ENCODE results near the gene RAP1GAP2. TPM values are rescaled to one million over a fixed set of nuclear protein-coding genes. Genes with fewer than 3 reads are reported as not detected.

RAP1GAP2 gene
- total RNA-seq, 4 donors from 2014 or later: 0.85 to 2.4 (median 1.5) TPM

DNA sequence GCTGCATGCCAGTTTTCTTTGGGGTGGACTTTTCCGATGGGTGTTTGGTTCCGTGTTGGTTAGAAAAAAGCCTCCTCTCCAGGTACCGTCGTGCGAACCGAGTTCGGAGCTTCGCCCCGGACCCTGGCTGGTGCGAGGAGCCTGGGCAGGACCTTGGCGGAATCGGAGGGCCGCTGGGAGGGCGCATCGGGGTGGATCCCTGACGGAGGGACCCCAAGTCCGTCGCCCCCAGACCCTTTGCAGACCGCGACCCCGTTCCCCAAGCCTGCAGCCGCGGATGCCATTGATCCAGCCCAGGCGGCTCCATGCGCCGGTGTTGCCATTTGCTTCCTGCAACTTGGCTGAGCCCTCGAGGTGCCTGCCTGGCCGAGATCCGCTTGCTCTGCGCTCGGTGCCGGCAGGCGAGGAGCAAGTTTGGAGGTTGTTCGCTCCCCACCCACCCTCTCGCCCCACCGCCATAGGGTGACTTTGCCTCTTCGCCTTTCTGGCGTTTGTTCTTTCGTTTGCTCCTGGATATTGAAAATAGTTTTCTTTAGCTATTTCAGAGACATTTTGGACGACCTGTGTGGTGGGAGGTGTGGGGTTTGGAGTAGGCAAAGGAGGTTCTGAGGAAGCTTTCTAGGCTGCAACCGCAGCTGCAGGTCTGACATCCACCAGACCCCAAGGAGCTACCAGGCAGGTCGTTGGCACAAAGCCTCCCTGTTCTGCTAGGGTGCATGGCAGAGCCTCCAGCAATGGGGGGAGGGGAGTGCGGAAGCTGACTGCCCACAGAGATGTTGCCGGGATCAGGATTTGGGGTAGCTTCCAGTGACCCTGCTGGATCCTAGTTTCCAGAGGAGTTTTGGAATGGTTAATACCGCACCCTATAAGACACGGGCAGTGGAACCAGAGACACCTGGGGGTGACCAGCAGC, 58.2 kb downstream of the RAP1GAP2 start:
- Histone ChIP-seq H3K36me3 (no peaks in the 10 kb centered on the region), H3K27ac (no peak overlapping the region), H3K9me3 (no peaks in the 10 kb centered on the region), H3K27me3 (peaks cover 11 to 36% (median 34%) of the 10 kb centered on the region in 3 donors), H3K4me1 (peaks cover 8 to 10% of the 10 kb centered on the region in 2 donors), H3K4me3 (peak overlapping the region; percentile 50 to 60 (median 55))
- ATAC-seq: no peak
- TF ChIP-seq, protein P1, sequence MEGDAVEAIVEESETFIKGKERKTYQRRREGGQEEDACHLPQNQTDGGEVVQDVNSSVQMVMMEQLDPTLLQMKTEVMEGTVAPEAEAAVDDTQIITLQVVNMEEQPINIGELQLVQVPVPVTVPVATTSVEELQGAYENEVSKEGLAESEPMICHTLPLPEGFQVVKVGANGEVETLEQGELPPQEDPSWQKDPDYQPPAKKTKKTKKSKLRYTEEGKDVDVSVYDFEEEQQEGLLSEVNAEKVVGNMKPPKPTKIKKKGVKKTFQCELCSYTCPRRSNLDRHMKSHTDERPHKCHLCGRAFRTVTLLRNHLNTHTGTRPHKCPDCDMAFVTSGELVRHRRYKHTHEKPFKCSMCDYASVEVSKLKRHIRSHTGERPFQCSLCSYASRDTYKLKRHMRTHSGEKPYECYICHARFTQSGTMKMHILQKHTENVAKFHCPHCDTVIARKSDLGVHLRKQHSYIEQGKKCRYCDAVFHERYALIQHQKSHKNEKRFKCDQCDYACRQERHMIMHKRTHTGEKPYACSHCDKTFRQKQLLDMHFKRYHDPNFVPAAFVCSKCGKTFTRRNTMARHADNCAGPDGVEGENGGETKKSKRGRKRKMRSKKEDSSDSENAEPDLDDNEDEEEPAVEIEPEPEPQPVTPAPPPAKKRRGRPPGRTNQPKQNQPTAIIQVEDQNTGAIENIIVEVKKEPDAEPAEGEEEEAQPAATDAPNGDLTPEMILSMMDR (IDR thresholded peaks at IDR 0.05 in 4 of 5, conservative IDR thresholded peaks at IDR 0.05 in 1 of 5): no peak
- TF ChIP-seq POLR2A (IDR thresholded peaks at IDR 0.05): no peak
- in situ Hi-C loops (cut with MboI; ENCODE audit: low sequenced_read_pairs in 4 of 4): loop anchor here in 1 of 4 donors (10.0 kb wide), 1 partner anchor 160 kb away; no protein-coding TSS in a partner anchor
- intact Hi-C loops (cut with DNase I; ENCODE audit: low total_unique reads): loop anchor here (10.0 kb wide), 1 partner anchor 80 kb away; no protein-coding TSS in a partner anchor
- no peak for DNase-seq

DNA sequence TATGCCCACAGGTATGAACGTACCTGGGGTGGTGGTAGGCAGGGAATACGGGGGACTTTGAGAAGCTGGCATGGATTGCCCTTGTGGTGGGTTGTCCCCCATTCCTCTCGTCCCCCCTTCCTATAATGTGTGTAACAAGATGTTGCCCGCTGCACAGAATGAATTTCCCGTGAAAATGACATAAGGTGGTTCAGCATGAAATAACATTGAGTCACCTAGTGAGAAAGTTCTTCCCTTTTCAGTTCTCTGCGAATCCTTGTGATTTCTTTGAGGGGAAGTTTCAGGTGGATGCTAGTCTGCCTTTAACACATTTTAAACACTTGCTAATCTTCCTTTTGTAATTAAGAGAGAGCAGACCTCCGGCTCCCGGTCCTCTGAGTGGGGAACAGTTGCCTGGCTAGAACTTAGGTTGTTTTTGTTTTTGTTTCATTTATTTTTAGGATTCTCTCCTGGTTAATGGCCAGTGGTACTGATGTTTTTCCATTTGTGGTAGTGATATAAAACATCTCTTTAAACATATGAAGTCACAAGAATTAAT, 58.9 kb downstream of the RAP1GAP2 start:
- no peak overlapping the region for H3K27ac ChIP-seq
- H3K36me3 ChIP-seq: no peaks in the 10 kb centered on the region
- H3K9me3 ChIP-seq: no peaks in the 10 kb centered on the region
- no peak for TF ChIP-seq POLR2A (IDR thresholded peaks at IDR 0.05)
- TF ChIP-seq, protein P1 (IDR thresholded peaks at IDR 0.05 in 4 of 5, conservative IDR thresholded peaks at IDR 0.05 in 1 of 5): no peak
- no peak overlapping the region for H3K4me3 ChIP-seq
- intact Hi-C loops (cut with DNase I; ENCODE audit: low total_unique reads): loop anchor here (10.0 kb wide), 1 partner anchor 80 kb away; no protein-coding TSS in a partner anchor
- H3K4me1 ChIP-seq: peaks cover 8 to 10% of the 10 kb centered on the region in 2 donors
- no peak for ATAC-seq
- in situ Hi-C loops (cut with MboI; ENCODE audit: low sequenced_read_pairs in 4 of 4): loop anchor here in 1 of 4 donors (10.0 kb wide), 1 partner anchor 160 kb away; no protein-coding TSS in a partner anchor
- peaks cover 11 to 36% (median 34%) of the 10 kb centered on the region in 3 donors for H3K27me3 ChIP-seq
- no peak for DNase-seq

GRCh38 chr17:2856727-2857126, 60.5 kb downstream of the RAP1GAP2 start:
- no peak for ATAC-seq
- Histone ChIP-seq H3K4me1 (peaks cover 8 to 10% of the 10 kb centered on the region in 2 donors), H3K36me3 (no peaks in the 10 kb centered on the region), H3K4me3 (no peak overlapping the region), H3K27me3 (peaks cover 11 to 36% (median 34%) of the 10 kb centered on the region in 3 donors), H3K27ac (no peak overlapping the region), H3K9me3 (no peaks in the 10 kb centered on the region)
- TF ChIP-seq POLR2A (IDR thresholded peaks at IDR 0.05): no peak
- TF ChIP-seq, protein P1 (IDR thresholded peaks at IDR 0.05 in 4 of 5, conservative IDR thresholded peaks at IDR 0.05 in 1 of 5): no peak
- in situ Hi-C loops (cut with MboI; ENCODE audit: low sequenced_read_pairs in 4 of 4): loop anchor here in 1 of 4 donors (10.0 kb wide), 1 partner anchor 158 kb away; no protein-coding TSS in a partner anchor
- intact Hi-C loops (cut with DNase I; ENCODE audit: low total_unique reads): loop anchor here (10.0 kb wide), 1 partner anchor 78 kb away; no protein-coding TSS in a partner anchor
- DNase-seq: no peak

DNA sequence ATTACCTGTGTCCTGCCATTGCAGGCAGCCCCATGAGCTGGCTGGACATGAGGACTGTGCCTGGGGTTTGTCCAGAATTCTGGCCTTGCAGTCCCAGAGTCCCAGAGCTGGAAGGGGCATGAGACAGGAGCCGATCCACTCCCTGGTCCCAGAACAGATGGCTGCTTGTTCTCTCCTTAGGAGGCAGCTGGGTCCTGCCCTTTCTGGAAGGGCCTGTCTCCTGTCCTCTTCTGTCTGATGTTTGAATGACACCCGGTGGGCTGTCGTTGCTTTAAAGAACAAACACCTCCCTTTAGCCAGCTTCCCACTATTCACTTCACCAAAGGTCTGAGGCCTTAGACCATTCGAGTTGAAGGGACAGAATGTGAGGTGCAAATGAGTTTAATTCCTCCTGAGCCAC, 63.8 kb downstream of the RAP1GAP2 start:
- in situ Hi-C loops (cut with MboI; ENCODE audit: low sequenced_read_pairs in 4 of 4): no loop called here
- Histone ChIP-seq H3K27ac (no peak overlapping the region), H3K4me3 (no peak overlapping the region)

More for the DNA sequence above, 63.8 kb downstream of the RAP1GAP2 start:
- Histone ChIP-seq H3K4me1 (no peaks in the 10 kb centered on the region), H3K27me3 (peaks cover 6 to 25% (median 13%) of the 10 kb centered on the region in 3 donors), H3K36me3 (no peaks in the 10 kb centered on the region), H3K9me3 (no peaks in the 10 kb centered on the region)
- ATAC-seq: no peak
- no peak for DNase-seq
- no peak for TF ChIP-seq POLR2A (IDR thresholded peaks at IDR 0.05)
- TF ChIP-seq, protein P1 (IDR thresholded peaks at IDR 0.05 in 4 of 5, conservative IDR thresholded peaks at IDR 0.05 in 1 of 5): no peak
- intact Hi-C loops (cut with DNase I; ENCODE audit: low total_unique reads): no loop called here

Measured in gastrocnemius medialis (tissue), 4 donors.